ENCODE measurements around the gene NACC2. TPM values are rescaled to one million over a fixed set of nuclear protein-coding genes. Genes with fewer than 3 reads are reported as not detected.
"Not testable (repeated sequence)": the region's sequence is repeated elsewhere in the genome, so short reads cannot be mapped to it uniquely, and the experiment has no call there.

NACC2 gene
- total and polyA plus RNA-seq, 10 of the 15 experiments (the other 5 are each of a cell fraction or from before 2014, with no cell fraction given), result 0.66 to 14.7 (median 3.5) TPM

DNA sequence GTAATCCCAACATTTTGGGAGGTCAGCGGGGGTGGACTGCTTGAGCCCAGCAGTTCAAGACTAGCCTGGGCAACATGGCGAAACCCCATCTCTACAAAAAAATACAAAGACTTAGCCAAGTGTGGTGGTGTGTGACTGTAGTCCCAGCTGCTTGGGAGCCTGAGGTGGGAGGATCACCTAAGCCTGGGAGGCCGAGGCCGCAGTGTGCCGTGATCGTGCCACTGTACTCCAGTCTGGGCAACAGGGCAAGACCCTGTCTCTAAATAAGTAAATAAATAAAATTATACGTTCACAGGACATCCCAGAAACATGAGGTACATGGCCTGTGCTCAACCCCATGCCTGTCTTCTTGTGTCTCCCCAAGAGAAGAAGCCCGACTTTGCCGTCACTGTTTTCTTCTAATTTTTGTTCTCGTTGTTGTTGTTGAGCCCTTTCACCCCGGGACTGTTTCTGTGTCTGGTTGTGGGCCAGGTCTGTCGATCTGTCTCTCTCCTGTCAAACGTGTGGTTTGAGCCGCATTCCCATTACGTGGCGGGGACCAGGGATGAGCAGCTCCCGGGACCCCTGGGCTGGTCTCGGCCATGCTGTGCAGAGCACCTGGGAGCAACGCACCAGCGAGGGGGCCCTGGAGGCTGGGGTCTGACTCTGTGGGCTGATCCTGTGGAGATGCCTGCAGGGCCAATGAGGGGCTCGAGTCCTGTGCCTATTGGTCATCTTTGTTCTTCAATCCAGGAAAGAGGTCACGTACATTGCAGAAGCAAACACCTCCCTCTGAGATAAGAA, 32.2 kb downstream of the NACC2 start (continued):
- TF ChIP-seq ZNF384 (IDR thresholded peaks at IDR 0.05; ENCODE audit: borderline replicate concordance, low read depth, low read length) (no peak), RELA (IDR thresholded peaks at IDR 0.05; ENCODE audit: borderline replicate concordance, partially characterized antibody) (no peak), RAD21 (IDR thresholded peaks at IDR 0.05; ENCODE audit: insufficient read depth, low read depth, low read length) (no peak), NR2C1 (IDR thresholded peaks at IDR 0.05) (no peak), SIN3A (IDR thresholded peaks at IDR 0.05; ENCODE audit: low read depth, low read length) (no peak), SMARCA5 (IDR thresholded peaks at IDR 0.05) (no peak)

DNA sequence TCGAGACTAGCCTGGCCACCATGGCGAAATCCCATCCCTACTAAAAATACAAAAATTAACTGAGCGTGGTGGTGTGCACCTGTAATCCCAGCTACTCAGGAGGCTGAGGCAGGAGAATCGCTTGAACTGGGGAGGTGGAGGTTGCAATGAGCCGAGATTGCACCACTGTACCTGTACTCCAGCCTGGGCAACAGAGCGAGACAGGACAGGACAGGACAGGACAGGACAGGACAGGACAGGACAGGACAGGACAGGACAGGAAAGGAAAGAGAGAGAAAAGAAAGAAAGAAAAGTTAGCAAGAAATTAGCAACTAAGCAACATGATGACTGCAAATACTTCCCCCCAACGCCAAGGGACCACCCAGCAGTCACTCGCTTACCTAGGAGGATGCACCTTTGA, 33.2 kb downstream of the NACC2 start:
- BruUV-seq (replicated peaks); in situ Hi-C loops (cut with MboI); H3K36me3 ChIP-seq (ENCODE audit: control insufficient read depth in 2 of 2, insufficient read depth in 2 of 2, low read length in 1 of 2); RAD21 ChIA-PET (ENCODE audit: unreplicated experiment); H3K79me2 ChIP-seq (ENCODE audit: control insufficient read depth, insufficient read depth, low read length); H3K9ac ChIP-seq (ENCODE audit: control insufficient read depth, insufficient read depth, low read length); POLR2A ChIA-PET; H3K27me3 ChIP-seq (replicated peaks in 1 of 2; ENCODE audit: control insufficient read depth in 2 of 2, insufficient read depth in 2 of 2, low read length in 1 of 2); FAIRE-seq; H3K4me3 ChIP-seq; DNase-seq (ENCODE audit: low read depth, low spot score); H3K4me2 ChIP-seq (ENCODE audit: control insufficient read depth, insufficient read depth); H3K4me1 ChIP-seq (ENCODE audit: control insufficient read depth, insufficient read depth, low read length); ATAC-seq; H3K9me3 ChIP-seq (replicated peaks; ENCODE audit: control insufficient read depth, insufficient read depth, low read length); H3K27ac ChIP-seq (ENCODE audit: control insufficient read depth, insufficient read depth); intact Hi-C loops (cut with micrococcal nuclease; ENCODE audit: unreplicated experiment); SMC1A ChIA-PET (ENCODE audit: uncharacterized antibody, unreplicated experiment); H2AFZ ChIP-seq (ENCODE audit: control insufficient read depth, low read depth, low read length); H4K20me1 ChIP-seq (ENCODE audit: control insufficient read depth, insufficient read depth); CTCF ChIA-PET: not testable (repeated sequence)
- WGBS (ENCODE audit: insufficient coverage, insufficient replicate concordance, low lambda C conversion rate, missing lambda C conversion rate), result 57% methylated on average over 8 of the region's 8 CpGs

DNA sequence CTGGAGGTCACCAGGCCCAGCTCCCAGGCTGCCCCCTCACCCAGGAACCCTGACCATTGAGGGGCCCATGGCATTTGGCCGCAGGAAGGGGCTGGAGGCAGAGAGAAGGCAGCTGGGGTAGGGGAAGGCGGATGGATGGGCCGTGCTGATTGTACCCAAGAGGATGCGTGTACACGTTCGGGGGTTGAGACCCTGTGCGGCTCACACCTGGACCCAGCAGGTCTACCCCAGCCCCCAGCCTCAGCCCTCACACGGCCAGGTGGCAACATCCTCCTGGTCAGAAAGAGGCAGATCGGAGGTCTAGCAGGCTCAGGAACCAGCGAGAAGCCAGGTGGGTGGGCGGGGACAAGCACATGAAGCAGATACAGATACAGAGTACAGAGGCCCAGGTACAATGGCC, 33.7 kb downstream of the NACC2 start:
- SMC1A ChIA-PET (ENCODE audit: uncharacterized antibody, unreplicated experiment), result no interaction called here
- Histone ChIP-seq H4K20me1 (ENCODE audit: control insufficient read depth, insufficient read depth) (no peaks in the 10 kb centered on the region), H3K4me3 (no peak overlapping the region), H3K4me2 (ENCODE audit: control insufficient read depth, insufficient read depth) (no peak overlapping the region), H3K9ac (ENCODE audit: control insufficient read depth, insufficient read depth, low read length) (no peak overlapping the region), H2AFZ (ENCODE audit: control insufficient read depth, low read depth, low read length) (no peak overlapping the region), H3K27ac (ENCODE audit: control insufficient read depth, insufficient read depth) (no peak overlapping the region), H3K79me2 (ENCODE audit: control insufficient read depth, insufficient read depth, low read length) (no peaks in the 10 kb centered on the region), H3K4me1 (ENCODE audit: control insufficient read depth, insufficient read depth, low read length) (no peaks in the 10 kb centered on the region), H3K27me3 (replicated peaks in 1 of 2; ENCODE audit: control insufficient read depth in 2 of 2, insufficient read depth in 2 of 2, low read length in 1 of 2) (no peaks in the 10 kb centered on the region), H3K36me3 (ENCODE audit: control insufficient read depth in 2 of 2, insufficient read depth in 2 of 2, low read length in 1 of 2) (no peaks in the 10 kb centered on the region), H3K9me3 (replicated peaks; ENCODE audit: control insufficient read depth, insufficient read depth, low read length) (no peaks in the 10 kb centered on the region)
- POLR2A ChIA-PET, result no interaction called here
- FAIRE-seq, result no peak
- WGBS (ENCODE audit: insufficient coverage, insufficient replicate concordance, low lambda C conversion rate, missing lambda C conversion rate), result 63% methylated on average over 11 of the region's 11 CpGs
- no peak for DNase-seq (ENCODE audit: low read depth, low spot score)
- no TSS peak for BruUV-seq (replicated peaks)
- intact Hi-C loops (cut with micrococcal nuclease; ENCODE audit: unreplicated experiment) (no loop called here), in situ Hi-C loops (cut with MboI) (no loop called here)
- no peak for ATAC-seq
- CTCF ChIA-PET, result no interaction called here
- RAD21 ChIA-PET (ENCODE audit: unreplicated experiment), result no interaction called here
- no peak for TF ChIP-seq POLR2A (IDR thresholded peaks at IDR 0.05; ENCODE audit: low read depth, low read length)
- no peak for TF ChIP-seq HDGF (IDR thresholded peaks at IDR 0.05)
- TF ChIP-seq ZZZ3 (IDR thresholded peaks at IDR 0.05; ENCODE audit: control insufficient read depth, insufficient read length, low read depth), result no peak
- no peak for TF ChIP-seq WRNIP1 (IDR thresholded peaks at IDR 0.05; ENCODE audit: borderline replicate concordance, low read depth, low read length)
- no peak for TF ChIP-seq MXI1 (IDR thresholded peaks at IDR 0.05; ENCODE audit: low read depth, low read length)
- TF ChIP-seq ATF7 (IDR thresholded peaks at IDR 0.05; ENCODE audit: low read depth), result no peak
- no peak for TF ChIP-seq SMARCA5 (IDR thresholded peaks at IDR 0.05)
- no peak for TF ChIP-seq ZNF24 (IDR thresholded peaks at IDR 0.05)
- TF ChIP-seq RUNX3 (IDR thresholded peaks at IDR 0.05; ENCODE audit: low read length), result no peak
- TF ChIP-seq RFX5 (IDR thresholded peaks at IDR 0.05; ENCODE audit: low read depth, low read length), result no peak
- no peak for TF ChIP-seq JUNB (IDR thresholded peaks at IDR 0.05)
- no peak for TF ChIP-seq FOXK2 (IDR thresholded peaks at IDR 0.05)
- no peak for TF ChIP-seq EED (IDR thresholded peaks at IDR 0.05; ENCODE audit: low read depth)
- no peak for TF ChIP-seq POU2F2 (IDR thresholded peaks at IDR 0.05; ENCODE audit: borderline replicate concordance, low read depth, low read length)

Measured in GM12878 (cell line).